Smooth muscle cell of the brain vasculature (primary cell): ENCODE results near the gene POM121L2.
A peak's percentile ranks its signal among the peaks of the same experiment; 100 is the strongest.

Source experiments
- DNase-seq: peaks from one replicate; pipeline ENCODE4 v3.0.0-alpha.2; 2012; ENCODE audit warnings: low read depth, low spot score

POM121L2 gene

DNA sequence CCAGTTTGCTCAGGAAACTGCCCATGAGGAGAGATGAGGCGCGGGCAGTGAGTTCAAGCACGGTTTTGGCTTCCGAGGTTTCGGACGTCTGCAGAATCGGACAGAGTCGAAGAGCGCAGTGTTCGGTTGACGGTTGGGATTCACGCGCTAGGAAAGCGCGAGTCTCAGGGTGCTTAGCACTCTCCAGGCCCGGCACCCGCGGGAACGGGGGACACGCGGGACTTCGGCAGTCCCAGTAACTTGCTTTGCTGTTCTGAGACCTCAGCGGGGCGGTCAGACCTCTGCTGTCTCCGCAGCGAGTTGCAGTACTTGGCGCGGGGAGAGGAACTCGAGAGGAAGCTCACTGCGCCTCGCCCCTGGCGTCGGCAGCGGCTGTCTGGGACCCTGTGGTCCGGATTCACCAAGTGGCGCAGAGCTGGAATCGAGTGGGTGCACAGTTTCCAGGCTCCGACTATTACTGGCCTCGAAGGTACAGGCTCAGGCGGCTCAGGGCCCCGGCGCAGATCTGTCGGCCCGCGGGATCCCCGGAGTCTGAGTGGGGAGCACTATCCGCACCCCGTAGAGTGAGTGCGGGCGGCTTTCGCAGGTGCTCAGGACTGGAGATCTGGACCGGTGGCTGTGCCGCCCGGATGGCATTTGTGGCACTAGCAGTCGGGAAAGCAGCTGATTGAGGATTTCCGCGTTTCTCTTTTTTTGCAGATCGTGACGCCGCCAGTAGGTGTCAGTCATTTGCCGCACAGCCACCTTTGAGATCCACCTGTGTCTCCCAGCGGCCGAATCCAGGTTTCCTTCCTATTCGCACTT is at the start of gene POM121L2:
POM121L2 (minus strand) TSS at position 128 of the 804 bp plus-strand sequence; CDS start at position 25, 103 bp downstream.
- DNase-seq, result no peak

GRCh38 chr6:27359231-27359630 is 47.2 kb upstream of the POM121L2 start:
- DNase-seq, result no peak

- DNase-seq, result no peak
These were observed 46.7 kb upstream of the POM121L2 start for GRCh38 chr6:27358786-27359185.

DNA sequence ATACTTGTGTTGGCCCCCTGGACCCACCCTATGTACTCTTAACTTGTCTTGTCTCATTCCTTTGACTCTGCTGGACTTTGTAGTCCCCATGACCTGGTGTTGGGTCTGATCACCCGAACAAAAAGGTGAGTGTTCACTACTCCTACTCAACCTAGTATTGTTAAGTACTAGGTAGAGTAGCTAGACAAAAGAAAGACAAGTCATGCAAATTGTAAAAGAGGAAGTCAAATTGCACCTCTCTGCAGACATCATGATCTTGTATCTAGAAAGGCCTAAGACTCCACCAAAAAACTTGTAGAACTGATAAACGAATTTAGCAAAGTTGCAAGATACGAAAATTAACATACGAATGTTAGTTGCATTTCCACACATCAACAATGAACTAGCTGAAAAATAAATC is 40.8 kb upstream of the POM121L2 start:
- DNase-seq, result no peak

DNA sequence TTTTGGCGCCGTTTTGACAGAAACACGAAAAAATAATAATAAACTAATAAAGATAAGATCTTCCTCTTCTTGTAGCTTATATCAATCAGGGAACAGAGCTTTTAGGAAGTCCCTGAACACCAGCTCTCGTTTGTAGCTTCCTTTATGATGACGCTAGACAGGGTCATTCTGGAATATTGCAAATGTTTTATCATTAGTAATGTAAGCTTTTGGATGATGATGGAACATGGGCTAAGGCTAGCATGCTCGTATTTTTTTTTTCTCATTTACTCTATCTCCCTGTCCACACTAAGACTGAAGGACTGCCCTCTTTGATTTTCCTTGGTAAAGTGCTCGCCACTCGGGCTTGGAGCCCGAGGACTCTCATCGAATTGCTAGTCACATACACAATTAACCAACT is 22.1 kb upstream of the POM121L2 start:
- no peak for DNase-seq

DNA sequence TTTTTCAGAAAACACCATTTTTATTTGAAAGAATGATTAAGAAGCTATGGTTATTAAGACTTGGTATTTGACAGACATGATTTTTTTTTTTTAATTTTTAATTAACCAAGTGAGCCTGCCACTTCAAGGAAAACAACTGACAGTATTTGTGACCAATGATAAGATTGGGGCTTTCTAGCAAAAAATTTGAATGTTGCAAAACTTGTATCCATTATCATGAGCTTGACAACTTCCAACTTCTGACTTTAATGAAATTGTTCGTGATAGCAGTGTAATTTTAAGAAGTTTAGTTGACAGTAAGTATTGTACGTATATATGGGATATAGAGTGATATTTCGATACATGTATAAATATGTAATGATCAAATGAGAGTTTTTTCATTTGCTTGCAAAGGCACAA is 21.6 kb upstream of the POM121L2 start:
- DNase-seq, result no peak

- peak; percentile 3 for DNase-seq
These were observed 20.9 kb upstream of the POM121L2 start for GRCh38 chr6:27332692-27333641.

DNA sequence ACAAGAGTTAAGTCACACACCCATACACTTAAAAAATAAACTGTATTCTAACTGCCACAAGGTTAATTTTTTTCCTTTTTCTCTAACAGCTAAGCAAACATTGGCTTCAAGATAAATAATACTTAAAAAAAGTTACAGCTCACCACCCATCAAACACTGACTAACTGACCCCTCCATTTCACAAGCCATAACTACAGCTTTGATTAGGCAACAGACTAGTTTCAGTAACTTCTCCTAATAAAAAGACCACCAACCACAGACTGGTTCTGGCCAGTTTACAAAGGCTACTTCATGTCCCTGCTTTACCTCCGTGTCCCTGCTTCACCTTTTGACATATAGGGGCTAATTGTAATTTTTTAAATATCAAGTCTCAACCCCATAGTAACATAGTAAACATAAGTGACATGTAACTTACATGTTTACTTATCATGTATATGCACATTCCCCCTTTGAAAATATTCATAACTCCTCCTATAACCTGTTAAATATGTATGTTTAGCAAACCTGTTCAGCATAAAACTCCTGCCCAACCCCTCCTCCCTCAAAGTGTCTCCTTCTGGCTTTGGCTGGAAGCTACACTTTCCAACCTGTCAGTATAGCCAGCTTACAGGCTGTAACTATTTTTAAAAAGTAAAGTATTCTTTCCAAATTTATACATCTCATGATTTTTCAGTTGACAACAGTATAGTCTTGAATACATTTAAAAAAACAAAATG is 15.1 kb upstream of the POM121L2 start:
- DNase-seq, result no peak

GRCh38 chr6:27321901-27322300 is 9.8 kb upstream of the POM121L2 start:
- no peak for DNase-seq

GRCh38 chr6:27321370-27321769 is 9.3 kb upstream of the POM121L2 start:
- no peak for DNase-seq

DNA sequence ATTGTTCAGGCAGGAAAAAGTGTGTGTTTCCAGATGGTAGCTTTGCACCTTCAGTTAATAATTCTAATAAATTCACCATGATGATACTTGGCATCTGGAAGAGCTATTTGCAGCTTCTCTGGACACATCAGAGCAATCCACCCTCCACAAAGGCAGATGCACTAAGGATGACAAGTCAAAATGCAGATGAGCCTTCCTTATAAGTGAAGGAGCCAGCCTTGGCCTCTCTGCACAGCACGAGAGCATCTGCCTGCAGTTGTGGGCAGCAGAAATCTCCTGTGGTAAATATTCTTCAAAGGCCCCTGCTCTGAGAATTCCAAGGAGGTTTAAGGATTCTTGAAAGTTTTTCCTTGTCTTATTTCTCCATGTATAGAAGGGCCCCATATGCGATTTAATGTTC is 6.9 kb upstream of the POM121L2 start:
- DNase-seq, result no peak

DNA sequence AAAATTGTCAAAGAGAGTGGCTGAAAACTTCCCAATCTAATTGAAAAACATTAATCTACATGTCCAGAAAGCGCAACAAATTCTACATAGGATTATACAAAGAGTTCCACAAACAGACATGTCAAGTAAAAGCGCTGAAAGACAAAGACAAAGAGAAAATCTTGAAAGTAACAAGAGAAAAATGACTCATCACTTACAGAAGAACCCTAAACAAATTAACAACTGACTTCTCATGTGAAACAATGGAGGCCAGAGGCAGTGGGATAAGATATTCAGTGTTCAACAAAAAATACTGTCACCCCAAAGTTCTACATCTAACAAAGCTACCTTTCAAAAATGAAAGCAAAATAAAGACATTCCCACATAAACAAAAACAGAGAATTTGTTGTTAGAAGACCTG is 2.0 kb upstream of the POM121L2 start:
- DNase-seq, result no peak

DNA sequence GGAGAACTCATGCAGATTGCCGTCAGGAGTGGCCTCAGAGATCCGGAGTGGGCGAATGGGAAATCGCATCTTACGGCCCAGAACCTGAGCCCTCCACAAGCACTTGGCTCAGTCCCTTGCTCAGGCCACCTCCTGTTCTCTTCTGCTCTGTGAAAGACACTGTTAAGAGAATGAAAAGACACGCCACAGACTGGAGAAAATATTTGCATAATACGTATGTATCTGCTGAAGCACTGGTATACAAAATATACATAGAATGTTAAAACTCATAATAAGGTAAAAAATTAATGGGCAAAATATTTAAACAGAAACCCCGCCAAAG is 838 bp upstream of the POM121L2 start:
- DNase-seq, result no peak

DNA sequence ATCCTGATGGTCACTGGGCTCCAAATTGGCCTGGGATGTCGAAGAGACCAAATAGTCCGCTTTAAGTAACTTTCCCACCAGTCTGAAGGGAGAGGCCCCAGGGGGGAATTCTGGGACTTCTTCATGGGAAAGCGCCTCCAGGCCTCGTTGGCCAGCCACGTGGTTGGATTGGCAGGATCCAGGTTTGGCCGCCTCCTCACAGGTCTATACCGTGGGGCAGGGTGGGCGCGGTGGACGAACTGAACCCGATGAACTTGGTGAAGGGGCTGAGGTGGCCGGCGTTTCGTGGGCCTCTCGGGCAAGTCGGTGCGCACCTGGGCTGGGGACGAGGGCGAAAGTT is 297 bp downstream of the POM121L2 start:
- no peak for DNase-seq

DNA sequence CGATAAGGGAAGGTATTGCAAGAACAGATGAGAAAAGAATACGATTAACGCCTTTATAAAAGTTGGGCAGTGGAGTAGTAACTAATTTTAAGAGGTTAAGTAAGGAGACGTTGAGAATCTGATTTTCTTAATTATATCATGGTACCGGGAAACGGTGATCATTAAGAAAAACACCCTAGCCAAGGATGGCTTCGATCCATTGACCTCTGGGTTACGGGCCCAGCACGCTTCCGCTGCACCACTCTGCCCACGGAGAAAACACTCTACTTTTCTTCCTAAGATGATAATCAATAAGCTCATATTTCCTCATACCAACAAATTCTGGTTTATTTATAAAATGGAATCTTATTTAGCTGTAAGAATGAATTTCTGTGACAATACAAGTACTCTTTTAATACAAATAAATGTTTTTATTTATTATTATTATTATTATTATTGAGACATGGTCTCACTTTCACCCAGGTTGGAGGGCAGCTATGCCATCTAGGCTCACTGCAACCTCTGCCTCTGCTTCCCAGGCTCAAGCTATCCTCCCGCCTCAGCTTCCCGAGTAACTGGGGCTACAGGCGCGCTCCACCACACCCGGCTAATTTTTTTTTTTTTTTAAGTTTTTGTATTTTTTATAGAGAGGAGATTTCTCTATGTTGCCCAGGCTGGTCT is 8.3 kb downstream of the POM121L2 start:
- DNase-seq, result no peak

- no peak for DNase-seq
These were observed 14.0 kb downstream of the POM121L2 start for GRCh38 chr6:27297857-27298730.

GRCh38 chr6:27297484-27297856 is 14.6 kb downstream of the POM121L2 start:
- no peak for DNase-seq

DNA sequence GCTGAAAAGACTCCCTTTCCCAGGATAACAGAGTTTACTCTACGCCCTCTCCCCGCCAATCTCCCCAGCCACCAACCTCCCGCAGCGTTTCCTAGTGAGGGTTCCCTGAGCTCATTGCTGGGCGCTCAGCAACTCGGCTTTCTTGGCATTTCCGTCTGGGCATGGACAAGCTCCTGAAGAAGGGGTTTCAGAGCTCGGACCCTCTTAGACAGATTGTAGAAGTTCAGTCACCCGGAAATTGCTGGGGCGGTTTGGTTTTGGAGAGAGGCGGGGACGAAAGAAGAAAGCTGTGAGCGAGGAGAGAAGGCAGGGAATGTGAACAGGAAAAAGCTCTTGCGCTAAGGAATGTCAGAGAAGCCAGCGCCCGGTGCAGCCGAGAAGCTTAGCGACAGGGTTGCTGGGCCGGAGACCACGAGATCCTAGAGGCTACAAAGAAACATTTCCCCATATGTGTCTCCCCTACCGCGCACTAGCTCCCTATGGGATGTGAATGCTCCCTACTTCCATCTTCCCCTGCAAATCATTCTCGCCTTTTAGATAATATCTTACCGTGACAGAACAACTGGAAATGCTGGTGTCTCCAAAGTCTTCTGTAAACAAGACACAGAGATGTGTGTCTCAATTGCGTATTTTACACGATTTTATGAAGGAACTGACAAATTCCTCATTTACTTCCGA is 15.8 kb downstream of the POM121L2 start:
- DNase-seq, result no peak

DNA sequence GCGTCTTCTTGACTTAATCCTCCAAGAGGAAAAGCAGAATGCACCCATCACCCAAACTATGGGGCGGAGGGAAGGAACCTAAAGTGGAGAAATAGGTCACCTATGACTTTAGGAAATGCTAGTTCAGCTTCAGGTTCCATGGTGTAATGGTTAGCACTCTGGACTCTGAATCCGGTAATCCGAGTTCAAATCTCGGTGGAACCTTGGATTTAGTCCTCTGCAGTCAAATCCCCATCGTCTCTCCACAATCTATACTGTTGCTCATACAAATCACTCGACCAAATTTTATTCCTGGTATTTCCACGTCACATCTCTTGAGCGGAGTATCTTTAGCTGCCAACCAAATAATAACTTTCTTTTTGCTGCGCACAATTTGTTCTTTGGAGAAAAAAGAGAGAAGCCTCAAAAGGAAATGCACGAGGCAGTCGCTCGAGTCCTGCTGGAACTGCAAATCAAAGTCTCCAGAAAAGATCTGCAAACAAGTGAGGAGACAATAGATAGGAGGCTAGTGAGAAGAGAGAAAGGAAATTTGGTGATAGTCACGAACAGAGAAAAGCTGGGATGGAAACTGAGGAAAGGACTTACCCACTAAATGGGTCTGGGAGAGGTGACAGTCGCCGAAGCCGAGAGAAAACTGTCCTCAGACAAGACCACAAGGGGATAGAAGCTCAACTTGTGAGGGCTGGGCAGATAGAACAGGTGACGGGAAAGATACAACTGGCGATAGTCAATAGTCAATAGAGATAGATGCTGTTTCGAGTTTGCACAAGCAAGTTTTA is 16.6 kb downstream of the POM121L2 start:
- no peak for DNase-seq
